Coronary artery (tissue), 2 donors: ENCODE data around the gene TACC2.

Source experiments
- DNase-seq: peaks from one replicate; pipeline ENCODE4 v3.0.0-alpha.2; 2017; ENCODE audit warnings: low spot score
- H3K27ac ChIP-seq, 2 donors: fragments of 200-600 bp; sonication (generic); one replicate each; pipeline ENCODE4 v1.5.1; 2016 to 2019
- H3K4me3 ChIP-seq: fragments of 200-600 bp; sonication (generic); 2 replicates; pipeline ENCODE4 v1.5.1; 2016; ENCODE audit warnings: mild to moderate bottlenecking, moderate library complexity
- TF ChIP-seq, protein P1 (sequence below): fragments of 200-600 bp; sonication (generic); IDR thresholded peaks from one replicate; pipeline ENCODE4 v1.5.1; 2019; ENCODE audit warnings: antibody characterized with exemption

TACC2 gene

DNA sequence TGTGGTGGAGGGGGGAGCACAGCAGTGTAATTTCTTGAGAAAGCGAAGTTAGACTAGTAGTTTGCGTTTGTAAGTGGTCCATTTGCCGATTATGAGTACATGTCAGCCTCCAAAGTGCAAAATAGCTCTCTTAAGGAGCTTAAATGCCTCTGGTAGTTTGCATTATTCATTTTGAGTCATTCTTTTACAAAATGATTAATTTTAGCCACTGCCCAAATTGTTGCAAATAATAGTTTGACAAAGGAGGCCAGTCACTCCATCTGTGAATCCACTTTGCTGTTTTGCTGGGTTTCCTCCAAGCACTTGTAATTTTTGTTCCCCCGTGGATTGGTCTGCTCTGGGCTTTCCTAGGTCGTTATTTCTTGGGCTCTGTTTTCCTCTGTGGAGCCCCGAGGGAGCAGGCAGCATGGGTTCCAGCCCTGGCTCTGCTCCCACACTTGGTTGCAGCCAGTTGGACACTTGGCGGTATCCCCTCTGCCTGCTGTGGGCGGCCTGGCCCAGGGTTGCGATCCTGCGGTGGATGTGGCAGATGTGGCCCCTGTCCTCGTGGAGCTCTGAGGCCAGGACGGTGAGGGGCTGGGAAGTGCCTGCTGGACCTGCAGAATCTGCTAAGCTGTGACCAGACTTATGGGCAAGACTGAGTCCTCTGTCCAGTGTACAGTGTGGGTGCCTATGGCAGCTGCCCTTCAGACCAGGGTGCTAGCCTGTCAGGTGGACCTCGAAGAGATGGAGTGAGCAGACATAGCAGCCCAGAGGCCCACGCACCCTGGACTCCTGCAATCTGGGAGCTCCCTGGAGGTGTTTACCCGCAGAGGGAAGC, 153.1 kb downstream of the TACC2 start:
- TF ChIP-seq, protein P1, sequence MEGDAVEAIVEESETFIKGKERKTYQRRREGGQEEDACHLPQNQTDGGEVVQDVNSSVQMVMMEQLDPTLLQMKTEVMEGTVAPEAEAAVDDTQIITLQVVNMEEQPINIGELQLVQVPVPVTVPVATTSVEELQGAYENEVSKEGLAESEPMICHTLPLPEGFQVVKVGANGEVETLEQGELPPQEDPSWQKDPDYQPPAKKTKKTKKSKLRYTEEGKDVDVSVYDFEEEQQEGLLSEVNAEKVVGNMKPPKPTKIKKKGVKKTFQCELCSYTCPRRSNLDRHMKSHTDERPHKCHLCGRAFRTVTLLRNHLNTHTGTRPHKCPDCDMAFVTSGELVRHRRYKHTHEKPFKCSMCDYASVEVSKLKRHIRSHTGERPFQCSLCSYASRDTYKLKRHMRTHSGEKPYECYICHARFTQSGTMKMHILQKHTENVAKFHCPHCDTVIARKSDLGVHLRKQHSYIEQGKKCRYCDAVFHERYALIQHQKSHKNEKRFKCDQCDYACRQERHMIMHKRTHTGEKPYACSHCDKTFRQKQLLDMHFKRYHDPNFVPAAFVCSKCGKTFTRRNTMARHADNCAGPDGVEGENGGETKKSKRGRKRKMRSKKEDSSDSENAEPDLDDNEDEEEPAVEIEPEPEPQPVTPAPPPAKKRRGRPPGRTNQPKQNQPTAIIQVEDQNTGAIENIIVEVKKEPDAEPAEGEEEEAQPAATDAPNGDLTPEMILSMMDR = no peak
- H3K27ac ChIP-seq = peak overlapping the region; percentile 76 to 95
- H3K4me3 ChIP-seq = peak overlapping the region; percentile 54
- DNase-seq = no peak

DNA sequence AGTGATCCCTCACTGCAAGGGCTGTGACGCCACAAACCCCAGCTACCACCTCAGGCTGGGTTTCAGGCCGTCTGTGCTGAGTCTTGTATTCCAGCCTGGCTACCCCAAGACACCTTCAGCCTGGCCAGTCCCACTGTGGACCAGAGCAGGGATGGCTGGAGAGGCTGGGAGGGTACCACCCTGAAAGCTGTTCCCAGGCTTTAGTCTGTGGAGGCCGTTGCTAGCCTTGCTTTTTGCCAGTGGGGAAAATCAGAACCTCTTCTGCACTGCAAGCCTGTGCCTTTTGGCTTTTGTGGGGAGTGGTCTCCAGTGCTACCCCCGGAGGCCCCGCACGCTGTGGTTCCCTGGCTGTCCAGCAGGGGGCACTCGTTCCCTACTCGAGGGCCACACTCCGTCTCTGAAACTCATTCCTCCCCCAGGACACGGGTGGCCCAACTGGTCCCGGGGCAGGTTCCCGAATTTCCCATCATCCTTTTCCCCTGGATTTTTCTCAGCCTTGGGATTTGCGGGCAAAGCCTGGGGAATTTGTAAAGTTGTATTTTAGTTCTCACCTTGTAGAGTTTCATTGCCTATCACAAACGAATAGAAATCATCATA, 153.8 kb downstream of the TACC2 start:
- peak overlapping the region; percentile 76 to 95 for H3K27ac ChIP-seq
- no peak for DNase-seq
- peak overlapping the region; percentile 54 for H3K4me3 ChIP-seq
- TF ChIP-seq, protein P1 = peak; percentile 74

DNA sequence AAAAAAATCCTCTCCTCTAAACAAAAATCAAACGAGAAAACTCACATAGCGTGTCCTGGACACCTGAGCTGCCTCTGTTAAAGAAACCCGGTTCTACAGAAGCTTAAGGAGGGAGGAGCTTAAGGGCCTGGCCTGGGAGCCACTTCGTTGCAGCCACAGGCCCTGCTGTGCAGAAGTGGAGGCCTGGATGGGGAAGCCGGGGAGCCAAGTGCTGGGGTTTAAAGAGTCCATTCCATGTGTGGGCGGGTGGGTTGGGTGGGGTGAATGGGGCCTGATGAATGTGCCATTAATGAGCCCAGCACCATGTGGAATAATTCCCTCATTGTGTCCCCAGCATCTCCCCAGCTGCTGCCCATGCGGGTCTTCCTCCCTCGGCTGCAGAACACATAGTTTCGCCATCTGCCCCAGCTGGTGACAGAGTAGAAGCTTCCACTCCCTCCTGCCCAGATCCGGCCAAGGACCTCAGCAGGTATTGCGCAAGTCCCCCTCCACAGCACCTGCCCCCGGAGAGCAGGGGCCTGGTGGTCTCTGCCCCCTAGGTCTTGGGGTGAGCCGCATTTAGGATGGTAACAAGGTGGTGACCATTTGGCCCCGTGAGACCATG, 154.4 kb downstream of the TACC2 start:
- H3K27ac ChIP-seq = peak overlapping the region; percentile 76 to 95
- no peak overlapping the region for H3K4me3 ChIP-seq
- no peak for DNase-seq
- TF ChIP-seq, protein P1 = no peak

DNA sequence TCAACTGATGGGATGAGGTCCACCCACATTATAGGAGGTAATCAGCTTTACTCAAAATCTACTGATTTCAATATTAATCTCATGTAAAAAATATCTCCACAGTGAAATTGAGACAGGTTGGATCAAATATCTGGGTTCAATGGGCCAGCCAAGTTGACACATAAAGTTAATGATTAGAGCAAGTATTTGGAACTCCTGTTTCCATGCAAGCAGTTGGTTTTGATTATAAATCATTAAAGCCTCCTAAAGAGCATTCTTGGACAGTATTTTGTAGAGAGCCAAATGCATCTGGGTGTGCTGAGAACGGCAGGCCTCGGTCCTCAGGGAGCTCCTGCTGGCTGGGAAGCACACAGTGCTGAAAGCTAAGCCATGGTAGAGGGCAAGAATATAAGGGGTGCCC, 155.2 kb downstream of the TACC2 start:
- Histone ChIP-seq H3K4me3 (no peak overlapping the region), H3K27ac (no peak overlapping the region)
- TF ChIP-seq, protein P1 = no peak
- DNase-seq = no peak

DNA sequence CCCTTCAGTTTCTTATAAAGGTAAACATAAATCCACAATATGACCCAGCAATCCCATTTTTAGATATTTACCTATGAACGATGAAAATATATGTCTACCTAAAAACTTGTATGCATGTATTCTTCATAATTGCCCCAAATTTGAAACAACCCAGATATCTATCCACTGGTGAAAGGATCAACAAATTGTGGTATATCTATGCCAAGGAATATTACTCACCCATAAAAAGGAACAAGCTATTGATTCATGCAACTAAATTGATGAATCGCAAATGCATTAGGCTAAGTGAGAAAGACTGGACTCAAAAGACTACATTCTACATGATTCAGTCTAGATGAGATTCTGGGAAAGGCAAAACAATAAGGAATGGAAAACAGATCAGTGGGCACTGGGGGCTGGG, 156.2 kb downstream of the TACC2 start:
- no peak for DNase-seq
- Histone ChIP-seq H3K27ac (no peak overlapping the region), H3K4me3 (no peak overlapping the region)
- TF ChIP-seq, protein P1 = no peak

DNA sequence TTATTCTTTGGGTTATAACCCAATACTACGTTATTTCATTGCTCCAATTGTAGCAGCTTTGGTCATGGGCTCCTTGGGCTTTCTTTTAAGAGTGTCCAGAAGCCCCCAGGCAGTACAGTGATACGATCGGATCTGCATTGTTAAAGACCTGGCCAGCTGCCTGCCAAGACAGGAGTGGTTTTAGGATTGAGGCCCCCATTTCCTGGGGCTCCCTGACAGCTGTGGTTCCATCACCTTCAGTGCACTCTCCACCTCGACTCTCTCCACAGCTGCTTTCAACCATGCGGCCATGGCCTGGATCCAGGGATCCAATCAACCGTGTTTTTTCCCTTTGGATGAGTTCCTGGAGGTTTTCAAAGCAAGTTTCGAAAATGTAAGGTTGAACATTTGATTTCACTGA, 158.7 kb downstream of the TACC2 start:
- DNase-seq = no peak
- H3K27ac ChIP-seq = no peak overlapping the region
- no peak overlapping the region for H3K4me3 ChIP-seq
- TF ChIP-seq, protein P1 = no peak
